Liver (tissue), 9 donors: Measurements from ENCODE around the gene CFAP77. TPM values are rescaled to one million over a fixed set of nuclear protein-coding genes. Genes with fewer than 3 reads are reported as not detected.

ENCODE experiments used
- DNase-seq: peaks from one replicate; pipeline ENCODE4 v3.0.0-alpha.2; 2017; ENCODE audit warnings: low spot score
- H3K27ac ChIP-seq, 2 donors: one replicate each; pipeline ENCODE4 v1.7.0; 2013; ENCODE audit warnings: inconsistent platforms in 2 of 2, low read length in 2 of 2, control low read depth in 1 of 2, low read depth in 1 of 2, mild to moderate bottlenecking in 1 of 2
- H3K27me3 ChIP-seq, 4 donors: one replicate each; pipeline versions ENCODE4 v1.6.1 to v1.7.0; 2013; ENCODE audit warnings: low read length in 3 of 4, inconsistent platforms in 1 of 4, mild to moderate bottlenecking in 1 of 4, moderate library complexity in 1 of 4; ENCODE audit not compliant: control insufficient read depth in 4 of 4, insufficient read depth in 4 of 4
- H3K36me3 ChIP-seq, 4 donors: one replicate each; pipeline versions ENCODE4 v1.6.1 to v1.7.0; 2013; ENCODE audit warnings: low read length in 3 of 4, mild to moderate bottlenecking in 3 of 4, low read depth in 1 of 4, moderate library complexity in 1 of 4; ENCODE audit not compliant: control insufficient read depth in 4 of 4, insufficient read depth in 3 of 4
- H3K4me1 ChIP-seq, 4 donors: one replicate each; pipeline versions ENCODE4 v1.6.1 to v1.7.0; 2013; ENCODE audit warnings: low read length in 3 of 4, mild to moderate bottlenecking in 3 of 4, moderate library complexity in 1 of 4; ENCODE audit not compliant: control insufficient read depth in 4 of 4, insufficient read depth in 4 of 4
- H3K4me3 ChIP-seq, 3 donors: one replicate each; pipeline versions ENCODE4 v1.6.1 to v1.7.0; 2013; ENCODE audit warnings: low read length in 3 of 3, control low read depth in 1 of 3, low read depth in 1 of 3, mild to moderate bottlenecking in 1 of 3
- H3K9ac ChIP-seq, 2 donors: one replicate each; pipeline ENCODE4 v1.7.0; 2013; ENCODE audit warnings: low read length in 2 of 2, mild to moderate bottlenecking in 2 of 2, moderate library complexity in 2 of 2, control low read depth in 1 of 2, low read depth in 1 of 2
- H3K9me3 ChIP-seq, 4 donors: one replicate each; pipeline versions ENCODE4 v1.6.1 to v1.7.0; 2013; ENCODE audit warnings: low read length in 3 of 4; ENCODE audit not compliant: control insufficient read depth in 4 of 4
- EGR1 ChIP-seq, 2 donors: IDR thresholded peaks; 2 replicates each; pipeline ENCODE4 v1.6.1; 2016 to 2018; ENCODE audit warnings: antibody characterized with exemption in 2 of 2, low read depth in 2 of 2
- FOXA1 ChIP-seq: IDR thresholded peaks from 2 replicates; pipeline ENCODE4 v1.6.1; 2016; ENCODE audit warnings: antibody characterized with exemption
- HNF4A ChIP-seq, 2 donors: conservative IDR thresholded peaks; 2 replicates each; pipeline ENCODE4 v1.6.1; 2016; ENCODE audit warnings: antibody characterized with exemption in 2 of 2, mild to moderate bottlenecking in 2 of 2
- HNF4G ChIP-seq: IDR thresholded peaks from 2 replicates; pipeline ENCODE4 v1.6.1; 2016; ENCODE audit warnings: antibody characterized with exemption
- NR2F2 ChIP-seq: IDR thresholded peaks from 2 replicates; pipeline ENCODE4 v1.6.1; 2016; ENCODE audit warnings: antibody characterized with exemption
- RAD21 ChIP-seq, 2 donors: IDR thresholded peaks; 2 replicates each; pipeline ENCODE4 v1.6.1; 2016; ENCODE audit warnings: antibody characterized with exemption in 2 of 2, mild to moderate bottlenecking in 2 of 2
- RXRA ChIP-seq, 2 donors: IDR thresholded peaks; 2 replicates each; pipeline ENCODE4 v1.6.1; 2017 to 2018; ENCODE audit warnings: antibody characterized with exemption in 2 of 2, mild to moderate bottlenecking in 1 of 2
- SP1 ChIP-seq: IDR thresholded peaks from 2 replicates; pipeline ENCODE4 v1.6.1; 2018; ENCODE audit warnings: antibody characterized with exemption, mild to moderate bottlenecking
- TAF1 ChIP-seq: conservative IDR thresholded peaks from 2 replicates; pipeline ENCODE4 v1.6.1; 2016; ENCODE audit warnings: antibody characterized with exemption, mild to moderate bottlenecking
- YY1 ChIP-seq: IDR thresholded peaks from 2 replicates; pipeline ENCODE4 v1.6.1; 2016; ENCODE audit warnings: antibody characterized with exemption, mild to moderate bottlenecking
- WGBS: extraction: QIAGEN DNeasy Blood & Tissue Kit; methylation state at CpG from one replicate; pipeline ENCODE4 v1.1.7; 2013; 5-methylcytosine and 5-hydroxymethylcytosine counted together
- polyA plus RNA-seq, 2 donors: library from polyadenylated mRNA; stranded (reverse) in 1 of 2; unstranded in 1 of 2; fragments of 200-250 nt in 1 of 2; fragments of >200 nt in 1 of 2; fragmentation: Nextera tagmentation in 1 of 2; extraction: Ambion mirVana in 1 of 2; gene quantifications; one replicate each; pipeline versions ENCODE4 v1.2.1 to v1.2.3, GENCODE V29; 2013 to 2015
- total RNA-seq, 2 donors: library from RNA; depleted of rRNA; stranded (reverse); fragments of >200 nt; gene quantifications; one replicate each; pipeline ENCODE4 v1.2.3, GENCODE V29; 2014
- TF ChIP-seq, protein P1 (sequence below): fragments of 150-350 bp; IDR thresholded peaks from 2 replicates; pipeline ENCODE4 v1.5.1; 2017; ENCODE audit warnings: improper control_type of control experiment, low read depth, low read length; ENCODE audit not compliant: missing input control
- TF ChIP-seq, protein P2 (sequence below): IDR thresholded peaks from 2 replicates; pipeline ENCODE4 v1.6.1; 2016; ENCODE audit warnings: antibody characterized with exemption, mild to moderate bottlenecking
- TF ChIP-seq, protein P3 (sequence below): IDR thresholded peaks from 2 replicates; pipeline ENCODE4 v1.6.1; 2016; ENCODE audit warnings: antibody characterized with exemption
- TF ChIP-seq, protein P4 (sequence below): IDR thresholded peaks from 2 replicates; pipeline ENCODE4 v1.6.1; 2016; ENCODE audit warnings: antibody characterized with exemption
- TF ChIP-seq, protein P5 (sequence below): IDR thresholded peaks from 2 replicates; pipeline ENCODE4 v1.6.1; 2016; ENCODE audit warnings: antibody characterized with exemption
- donor health status: healthy.
- donor health status: healthy.
- donor health status: healthy.
- donor health status: healthy.
- donor health status: healthy.

CFAP77 gene
- total and polyA plus RNA-seq, 4 donors = not detected

DNA sequence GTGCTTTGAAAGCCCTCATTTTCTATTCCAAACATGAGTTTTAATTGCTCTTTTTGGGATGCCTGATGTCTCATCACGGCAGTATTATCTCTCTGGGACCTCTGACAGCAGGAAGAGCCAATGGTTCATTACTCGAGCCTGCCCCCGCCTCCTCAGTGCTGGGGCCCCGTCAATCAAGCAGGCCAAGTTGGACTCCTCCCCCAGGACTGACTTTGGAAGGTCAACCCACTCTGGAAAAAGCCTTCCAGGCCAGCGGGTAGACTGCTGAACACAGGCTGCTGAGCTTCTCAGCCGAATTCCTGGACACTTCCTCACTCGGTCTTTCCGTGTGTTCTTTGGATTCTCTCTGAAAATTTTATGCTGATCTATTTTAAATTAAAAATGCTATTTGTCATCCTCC lies 162.9 kb downstream of the CFAP77 start:
- WGBS = 35% methylated on average over 8 of the region's 8 CpGs
- no peak overlapping the region for H3K27ac ChIP-seq
- DNase-seq = no peak
- H3K27me3 ChIP-seq = peaks cover 0 to 2% (median under 1%) of the 10 kb centered on the region in 4 donors
- H3K9ac ChIP-seq = no peak overlapping the region
- H3K9me3 ChIP-seq = no peaks in the 10 kb centered on the region
- no peaks in the 10 kb centered on the region for H3K36me3 ChIP-seq
- TF ChIP-seq YY1 = no peak
- TF ChIP-seq HNF4A (conservative IDR thresholded peaks at IDR 0.05) = no peak
- TF ChIP-seq TAF1 = no peak
- TF ChIP-seq EGR1 (IDR thresholded peaks at IDR 0.05; ENCODE audit: low read depth in 2 of 2) = no peak
- TF ChIP-seq, protein P1, sequence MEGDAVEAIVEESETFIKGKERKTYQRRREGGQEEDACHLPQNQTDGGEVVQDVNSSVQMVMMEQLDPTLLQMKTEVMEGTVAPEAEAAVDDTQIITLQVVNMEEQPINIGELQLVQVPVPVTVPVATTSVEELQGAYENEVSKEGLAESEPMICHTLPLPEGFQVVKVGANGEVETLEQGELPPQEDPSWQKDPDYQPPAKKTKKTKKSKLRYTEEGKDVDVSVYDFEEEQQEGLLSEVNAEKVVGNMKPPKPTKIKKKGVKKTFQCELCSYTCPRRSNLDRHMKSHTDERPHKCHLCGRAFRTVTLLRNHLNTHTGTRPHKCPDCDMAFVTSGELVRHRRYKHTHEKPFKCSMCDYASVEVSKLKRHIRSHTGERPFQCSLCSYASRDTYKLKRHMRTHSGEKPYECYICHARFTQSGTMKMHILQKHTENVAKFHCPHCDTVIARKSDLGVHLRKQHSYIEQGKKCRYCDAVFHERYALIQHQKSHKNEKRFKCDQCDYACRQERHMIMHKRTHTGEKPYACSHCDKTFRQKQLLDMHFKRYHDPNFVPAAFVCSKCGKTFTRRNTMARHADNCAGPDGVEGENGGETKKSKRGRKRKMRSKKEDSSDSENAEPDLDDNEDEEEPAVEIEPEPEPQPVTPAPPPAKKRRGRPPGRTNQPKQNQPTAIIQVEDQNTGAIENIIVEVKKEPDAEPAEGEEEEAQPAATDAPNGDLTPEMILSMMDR = no peak
- TF ChIP-seq, protein P2, sequence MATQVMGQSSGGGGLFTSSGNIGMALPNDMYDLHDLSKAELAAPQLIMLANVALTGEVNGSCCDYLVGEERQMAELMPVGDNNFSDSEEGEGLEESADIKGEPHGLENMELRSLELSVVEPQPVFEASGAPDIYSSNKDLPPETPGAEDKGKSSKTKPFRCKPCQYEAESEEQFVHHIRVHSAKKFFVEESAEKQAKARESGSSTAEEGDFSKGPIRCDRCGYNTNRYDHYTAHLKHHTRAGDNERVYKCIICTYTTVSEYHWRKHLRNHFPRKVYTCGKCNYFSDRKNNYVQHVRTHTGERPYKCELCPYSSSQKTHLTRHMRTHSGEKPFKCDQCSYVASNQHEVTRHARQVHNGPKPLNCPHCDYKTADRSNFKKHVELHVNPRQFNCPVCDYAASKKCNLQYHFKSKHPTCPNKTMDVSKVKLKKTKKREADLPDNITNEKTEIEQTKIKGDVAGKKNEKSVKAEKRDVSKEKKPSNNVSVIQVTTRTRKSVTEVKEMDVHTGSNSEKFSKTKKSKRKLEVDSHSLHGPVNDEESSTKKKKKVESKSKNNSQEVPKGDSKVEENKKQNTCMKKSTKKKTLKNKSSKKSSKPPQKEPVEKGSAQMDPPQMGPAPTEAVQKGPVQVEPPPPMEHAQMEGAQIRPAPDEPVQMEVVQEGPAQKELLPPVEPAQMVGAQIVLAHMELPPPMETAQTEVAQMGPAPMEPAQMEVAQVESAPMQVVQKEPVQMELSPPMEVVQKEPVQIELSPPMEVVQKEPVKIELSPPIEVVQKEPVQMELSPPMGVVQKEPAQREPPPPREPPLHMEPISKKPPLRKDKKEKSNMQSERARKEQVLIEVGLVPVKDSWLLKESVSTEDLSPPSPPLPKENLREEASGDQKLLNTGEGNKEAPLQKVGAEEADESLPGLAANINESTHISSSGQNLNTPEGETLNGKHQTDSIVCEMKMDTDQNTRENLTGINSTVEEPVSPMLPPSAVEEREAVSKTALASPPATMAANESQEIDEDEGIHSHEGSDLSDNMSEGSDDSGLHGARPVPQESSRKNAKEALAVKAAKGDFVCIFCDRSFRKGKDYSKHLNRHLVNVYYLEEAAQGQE = no peak
- no peak for TF ChIP-seq NR2F2
- TF ChIP-seq FOXA1 = no peak
- no peak for TF ChIP-seq HNF4G
- TF ChIP-seq, protein P3, sequence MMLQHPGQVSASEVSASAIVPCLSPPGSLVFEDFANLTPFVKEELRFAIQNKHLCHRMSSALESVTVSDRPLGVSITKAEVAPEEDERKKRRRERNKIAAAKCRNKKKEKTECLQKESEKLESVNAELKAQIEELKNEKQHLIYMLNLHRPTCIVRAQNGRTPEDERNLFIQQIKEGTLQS = no peak
- TF ChIP-seq RXRA (IDR thresholded peaks at IDR 0.05) = no peak
- TF ChIP-seq SP1 = no peak
- no peaks in the 10 kb centered on the region for H3K4me1 ChIP-seq
- H3K4me3 ChIP-seq = no peak overlapping the region

DNA sequence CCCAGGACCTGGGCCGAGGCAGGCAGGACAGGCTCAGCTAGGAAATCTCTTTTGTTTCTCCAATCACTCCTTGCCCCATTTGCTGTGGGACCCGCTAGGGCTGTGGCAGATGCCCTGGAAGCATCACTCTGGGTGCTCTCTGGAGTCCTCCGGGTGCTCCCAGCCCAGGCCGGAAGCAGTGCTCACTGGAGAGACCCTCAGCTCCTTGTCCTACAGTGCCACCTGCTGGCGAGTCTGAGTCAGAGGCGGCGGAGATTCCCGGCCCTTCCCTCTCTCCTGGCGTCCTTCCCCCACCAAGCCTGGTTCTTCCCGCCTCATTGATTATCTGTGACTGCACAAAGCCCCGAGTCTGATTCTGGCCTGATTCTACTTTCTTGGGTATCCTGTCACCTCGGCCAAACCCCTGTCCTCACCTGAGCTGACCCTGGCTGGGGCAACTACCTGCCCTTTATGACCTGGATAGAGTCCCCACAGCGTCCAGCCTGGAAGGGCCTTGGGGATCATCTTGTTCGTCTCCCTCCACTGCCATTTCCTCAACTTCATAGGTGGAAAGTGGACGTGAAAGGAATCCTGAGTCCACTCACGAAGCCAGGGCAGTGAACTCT lies 165.1 kb downstream of the CFAP77 start:
- peak; percentile 65 for DNase-seq
- Histone ChIP-seq H3K4me3 (no peak overlapping the region), H3K36me3 (no peaks in the 10 kb centered on the region), H3K4me1 (peaks cover 0 to 3% (median 1%) of the 10 kb centered on the region in 4 donors), H3K27me3 (peaks cover 0 to 15% (median 5%) of the 10 kb centered on the region in 4 donors), H3K27ac (no peak overlapping the region), H3K9ac (no peak overlapping the region), H3K9me3 (no peaks in the 10 kb centered on the region)
- no peak for TF ChIP-seq NR2F2
- no peak for TF ChIP-seq HNF4G
- TF ChIP-seq, protein P2 = no peak
- TF ChIP-seq, protein P1 = peak; percentile 71
- TF ChIP-seq SP1 = no peak
- TF ChIP-seq, protein P4, sequence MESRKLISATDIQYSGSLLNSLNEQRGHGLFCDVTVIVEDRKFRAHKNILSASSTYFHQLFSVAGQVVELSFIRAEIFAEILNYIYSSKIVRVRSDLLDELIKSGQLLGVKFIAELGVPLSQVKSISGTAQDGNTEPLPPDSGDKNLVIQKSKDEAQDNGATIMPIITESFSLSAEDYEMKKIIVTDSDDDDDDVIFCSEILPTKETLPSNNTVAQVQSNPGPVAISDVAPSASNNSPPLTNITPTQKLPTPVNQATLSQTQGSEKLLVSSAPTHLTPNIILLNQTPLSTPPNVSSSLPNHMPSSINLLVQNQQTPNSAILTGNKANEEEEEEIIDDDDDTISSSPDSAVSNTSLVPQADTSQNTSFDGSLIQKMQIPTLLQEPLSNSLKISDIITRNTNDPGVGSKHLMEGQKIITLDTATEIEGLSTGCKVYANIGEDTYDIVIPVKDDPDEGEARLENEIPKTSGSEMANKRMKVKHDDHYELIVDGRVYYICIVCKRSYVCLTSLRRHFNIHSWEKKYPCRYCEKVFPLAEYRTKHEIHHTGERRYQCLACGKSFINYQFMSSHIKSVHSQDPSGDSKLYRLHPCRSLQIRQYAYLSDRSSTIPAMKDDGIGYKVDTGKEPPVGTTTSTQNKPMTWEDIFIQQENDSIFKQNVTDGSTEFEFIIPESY = no peak
- TF ChIP-seq FOXA1 = no peak
- TF ChIP-seq RAD21 (IDR thresholded peaks at IDR 0.05) = peak; percentile 78 to 87
- TF ChIP-seq, protein P5, sequence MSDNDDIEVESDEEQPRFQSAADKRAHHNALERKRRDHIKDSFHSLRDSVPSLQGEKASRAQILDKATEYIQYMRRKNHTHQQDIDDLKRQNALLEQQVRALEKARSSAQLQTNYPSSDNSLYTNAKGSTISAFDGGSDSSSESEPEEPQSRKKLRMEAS = no peak
- TF ChIP-seq, protein P3 = no peak
- TF ChIP-seq EGR1 (IDR thresholded peaks at IDR 0.05; ENCODE audit: low read depth in 2 of 2) = no peak
- WGBS = 14% methylated on average over 16 of the region's 16 CpGs
